Measurements from ENCODE around the gene NASP.
A peak's percentile ranks its signal among the peaks of the same experiment; 100 is the strongest.
"Not testable (repeated sequence)": the region's sequence is repeated elsewhere in the genome, so short reads cannot be mapped to it uniquely, and the experiment has no call there.

Gene NASP

DNA sequence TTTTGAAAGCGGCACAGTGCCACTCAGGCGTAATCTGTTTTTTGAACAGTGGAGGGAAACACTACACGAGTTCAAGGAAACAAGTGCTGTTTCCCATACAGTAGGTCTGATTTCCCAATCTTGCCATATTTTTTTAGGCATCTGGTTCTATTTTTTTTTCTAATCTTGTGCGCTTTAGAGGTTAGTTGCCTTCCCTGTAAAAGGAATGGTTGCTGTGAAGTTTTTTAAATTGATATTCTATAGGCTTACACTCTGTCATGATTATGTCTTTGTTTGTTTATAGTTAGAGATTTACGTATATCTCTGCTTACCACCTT, 1.2 kb downstream of the NASP start:
- Mint-ChIP-seq H3K27me3 (no peaks in the 10 kb centered on the region), H3K27ac (peak overlapping the region; percentile 100), H3K4me3 (peak overlapping the region; percentile 92 to 100), H3K9me3 (no peaks in the 10 kb centered on the region), H3K36me3 (peaks cover 0 to 16% of the 10 kb centered on the region in 2 donors), H3K4me1 (peaks cover 22 to 59% of the 10 kb centered on the region in 2 donors)
- DNase-seq (no peak), ATAC-seq (replicated peaks) (no peak)

DNA sequence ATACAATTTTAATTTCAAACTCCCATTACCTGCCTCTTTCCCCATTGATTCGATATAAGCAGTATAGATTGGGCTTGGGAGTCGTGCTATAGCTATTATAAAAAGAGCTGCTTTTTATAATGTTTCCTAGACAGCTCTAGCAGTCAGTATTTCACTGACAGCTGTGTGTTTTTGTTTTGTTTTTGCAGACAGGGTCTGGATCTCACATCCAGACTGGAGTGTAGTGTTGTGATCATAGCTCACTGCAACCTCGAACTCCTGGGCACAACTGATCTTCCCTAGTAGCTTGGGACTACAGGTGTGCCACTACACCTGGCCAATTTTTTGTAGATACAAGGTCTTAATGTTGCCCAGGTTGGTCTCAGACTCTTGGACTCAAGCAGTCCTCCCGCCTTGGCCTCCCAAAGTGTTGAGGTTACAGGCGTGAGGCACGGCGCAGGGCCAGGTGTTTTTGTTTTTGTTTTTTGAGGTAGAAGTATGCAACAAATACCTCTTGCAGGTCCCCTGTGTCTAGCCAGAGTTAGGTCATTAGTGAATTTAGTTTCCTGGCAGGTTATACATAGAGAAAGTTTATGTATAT, 1.7 kb downstream of the NASP start:
- Mint-ChIP-seq H3K27me3 (no peaks in the 10 kb centered on the region), H3K36me3 (peaks cover 0 to 16% of the 10 kb centered on the region in 2 donors), H3K27ac (peak overlapping the region; percentile 100), H3K4me3 (peak overlapping the region; percentile 92 to 100), H3K9me3 (no peaks in the 10 kb centered on the region), H3K4me1 (peaks cover 22 to 60% of the 10 kb centered on the region in 2 donors)
- ATAC-seq (replicated peaks) (no peak), DNase-seq (no peak)

DNA sequence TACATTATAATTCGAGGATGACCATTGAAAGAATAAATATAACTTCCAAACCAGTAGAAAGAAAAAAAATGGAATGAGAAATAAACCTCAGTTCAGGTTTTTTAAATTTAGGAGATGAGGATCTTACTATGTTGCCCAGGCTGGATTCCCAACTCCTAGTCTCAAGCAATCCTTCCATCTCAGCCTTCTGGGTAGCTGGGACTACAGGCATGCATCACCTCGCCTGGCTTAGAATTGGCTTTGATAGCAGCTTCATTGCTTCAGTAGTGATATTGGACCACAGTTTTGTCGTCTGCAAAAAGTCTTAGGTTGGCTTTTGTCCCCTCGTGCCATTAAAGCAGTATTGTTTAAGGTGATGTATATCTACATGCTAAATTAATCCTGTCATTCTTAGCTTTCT, 2.9 kb downstream of the NASP start:
- Mint-ChIP-seq H3K27ac (peak overlapping the region; percentile 100), H3K9me3 (no peaks in the 10 kb centered on the region), H3K4me3 (peak overlapping the region; percentile 92 to 100), H3K4me1 (peaks cover 25 to 64% of the 10 kb centered on the region in 2 donors), H3K27me3 (no peaks in the 10 kb centered on the region), H3K36me3 (peaks cover 0 to 21% of the 10 kb centered on the region in 2 donors)
- ATAC-seq (replicated peaks): no peak
- DNase-seq: no peak

DNA sequence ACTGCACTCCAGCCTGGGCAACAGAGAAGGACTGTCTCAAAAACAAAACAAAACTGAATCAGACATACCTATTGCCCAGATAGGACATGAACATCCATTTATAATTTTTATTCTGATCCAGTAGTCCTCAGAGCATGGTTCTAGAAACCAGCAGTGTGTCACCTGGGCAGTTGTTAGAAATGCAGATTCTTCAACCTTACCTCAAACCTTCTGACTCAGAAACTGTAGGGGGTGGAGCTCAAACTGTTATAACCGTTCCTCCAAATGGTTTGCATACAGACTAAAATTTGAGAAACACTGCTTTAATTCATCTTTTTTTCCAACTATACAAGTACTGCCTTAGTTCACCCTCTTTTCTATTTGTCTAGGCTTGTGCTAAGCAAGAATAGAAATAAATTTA, 6.0 kb downstream of the NASP start:
- no peaks in the 10 kb centered on the region for H3K9me3 Mint-ChIP-seq
- DNase-seq: no peak
- H3K27ac Mint-ChIP-seq: no peak overlapping the region
- no peak overlapping the region for H3K4me3 Mint-ChIP-seq
- peaks cover 3 to 20% of the 10 kb centered on the region in 2 donors for H3K36me3 Mint-ChIP-seq
- no peaks in the 10 kb centered on the region for H3K27me3 Mint-ChIP-seq
- H3K4me1 Mint-ChIP-seq: peaks cover 17 to 52% of the 10 kb centered on the region in 2 donors
- no peak for ATAC-seq (replicated peaks)

- no peak overlapping the region for H3K27ac Mint-ChIP-seq
- H3K4me1 Mint-ChIP-seq: peaks cover 14 to 29% of the 10 kb centered on the region in 2 donors
- ATAC-seq (replicated peaks) (no peak), DNase-seq (no peak)
- no peak overlapping the region for H3K4me3 Mint-ChIP-seq
- peaks cover 18 to 36% of the 10 kb centered on the region in 2 donors for H3K36me3 Mint-ChIP-seq
- H3K27me3 Mint-ChIP-seq: no peaks in the 10 kb centered on the region
- H3K9me3 Mint-ChIP-seq: no peaks in the 10 kb centered on the region
Observed at GRCh38 chr1:45594412-45594811, 10.6 kb downstream of the NASP start.

- Mint-ChIP-seq H3K4me1 (peaks cover 12 to 24% of the 10 kb centered on the region in 2 donors), H3K36me3 (peaks cover 21 to 45% of the 10 kb centered on the region in 2 donors)
- H3K9me3 Mint-ChIP-seq; H3K27me3 Mint-ChIP-seq; H3K27ac Mint-ChIP-seq; H3K4me3 Mint-ChIP-seq; DNase-seq; ATAC-seq (replicated peaks): not testable (repeated sequence)
Observed at GRCh38 chr1:45596765-45597164, 12.9 kb downstream of the NASP start.

DNA sequence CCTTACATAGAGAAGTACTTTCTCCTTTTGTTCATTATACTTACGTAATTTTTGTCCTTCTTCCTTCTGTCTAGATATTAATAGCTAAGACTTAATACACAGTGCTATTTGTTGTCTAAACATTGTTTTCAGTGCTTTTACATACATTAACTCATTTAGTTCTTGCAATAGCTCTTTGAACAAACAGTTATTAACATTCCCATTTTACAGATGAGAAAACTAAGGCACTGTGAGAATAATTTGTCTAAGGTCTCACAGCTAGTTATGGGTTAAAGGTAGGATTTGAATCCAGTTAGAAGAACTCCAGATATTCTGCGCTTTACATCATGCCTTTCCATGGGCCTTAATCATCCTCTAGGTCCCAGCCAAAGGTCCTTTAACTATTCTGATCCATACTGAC, 20.4 kb downstream of the NASP start:
- ATAC-seq (replicated peaks) (no peak), DNase-seq (no peak)
- Mint-ChIP-seq H3K4me1 (peaks cover 19 to 43% of the 10 kb centered on the region in 2 donors), H3K36me3 (peaks cover 44 to 61% of the 10 kb centered on the region in 2 donors), H3K9me3 (no peaks in the 10 kb centered on the region), H3K4me3 (no peak overlapping the region), H3K27ac (no peak overlapping the region), H3K27me3 (no peaks in the 10 kb centered on the region)

DNA sequence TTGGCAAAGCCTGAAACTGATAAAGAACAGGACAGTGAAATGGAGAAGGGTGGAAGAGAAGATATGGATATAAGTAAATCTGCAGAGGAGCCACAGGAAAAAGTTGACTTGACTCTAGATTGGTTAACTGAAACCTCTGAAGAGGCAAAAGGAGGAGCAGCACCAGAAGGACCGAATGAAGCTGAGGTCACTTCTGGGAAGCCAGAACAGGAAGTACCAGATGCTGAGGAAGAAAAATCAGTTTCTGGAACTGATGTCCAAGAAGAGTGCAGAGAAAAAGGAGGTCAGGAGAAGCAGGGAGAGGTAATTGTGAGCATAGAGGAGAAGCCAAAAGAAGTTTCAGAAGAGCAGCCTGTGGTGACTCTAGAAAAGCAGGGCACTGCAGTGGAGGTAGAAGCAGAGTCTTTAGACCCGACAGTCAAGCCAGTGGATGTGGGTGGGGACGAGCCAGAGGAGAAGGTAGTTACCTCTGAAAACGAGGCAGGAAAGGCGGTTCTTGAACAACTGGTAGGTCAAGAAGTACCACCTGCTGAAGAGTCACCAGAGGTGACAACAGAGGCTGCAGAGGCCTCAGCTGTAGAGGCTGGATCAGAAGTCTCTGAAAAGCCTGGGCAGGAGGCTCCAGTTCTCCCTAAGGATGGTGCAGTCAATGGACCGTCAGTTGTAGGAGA, 23.7 kb downstream of the NASP start:
- Mint-ChIP-seq H3K27me3 (no peaks in the 10 kb centered on the region), H3K27ac (peak overlapping the region; percentile 44), H3K4me3 (peak overlapping the region in 1 of 2 donors; percentile 2), H3K4me1 (peaks cover 21 to 45% of the 10 kb centered on the region in 2 donors), H3K36me3 (peaks cover 51 to 65% of the 10 kb centered on the region in 2 donors), H3K9me3 (no peaks in the 10 kb centered on the region)
- ATAC-seq (replicated peaks) (no peak), DNase-seq (no peak)

GRCh38 chr1:45608175-45609156, 24.6 kb downstream of the NASP start:
- peaks cover 21 to 45% of the 10 kb centered on the region in 2 donors for H3K4me1 Mint-ChIP-seq
- H3K36me3 Mint-ChIP-seq: peaks cover 49 to 66% of the 10 kb centered on the region in 2 donors
- no peak overlapping the region for H3K4me3 Mint-ChIP-seq
- H3K27me3 Mint-ChIP-seq: no peaks in the 10 kb centered on the region
- no peaks in the 10 kb centered on the region for H3K9me3 Mint-ChIP-seq
- ATAC-seq (replicated peaks) (peak; percentile 50 to 59), DNase-seq (no peak)
- peak overlapping the region; percentile 14 for H3K27ac Mint-ChIP-seq

GRCh38 chr1:45610589-45611226, 26.9 kb downstream of the NASP start:
- DNase-seq (no peak), ATAC-seq (replicated peaks) (no peak)
- H3K36me3 Mint-ChIP-seq: peaks cover 57 to 77% of the 10 kb centered on the region in 2 donors
- H3K4me3 Mint-ChIP-seq: no peak overlapping the region
- H3K27me3 Mint-ChIP-seq: no peaks in the 10 kb centered on the region
- H3K4me1 Mint-ChIP-seq: peaks cover 27 to 56% of the 10 kb centered on the region in 2 donors
- no peaks in the 10 kb centered on the region for H3K9me3 Mint-ChIP-seq
- H3K27ac Mint-ChIP-seq: no peak overlapping the region

DNA sequence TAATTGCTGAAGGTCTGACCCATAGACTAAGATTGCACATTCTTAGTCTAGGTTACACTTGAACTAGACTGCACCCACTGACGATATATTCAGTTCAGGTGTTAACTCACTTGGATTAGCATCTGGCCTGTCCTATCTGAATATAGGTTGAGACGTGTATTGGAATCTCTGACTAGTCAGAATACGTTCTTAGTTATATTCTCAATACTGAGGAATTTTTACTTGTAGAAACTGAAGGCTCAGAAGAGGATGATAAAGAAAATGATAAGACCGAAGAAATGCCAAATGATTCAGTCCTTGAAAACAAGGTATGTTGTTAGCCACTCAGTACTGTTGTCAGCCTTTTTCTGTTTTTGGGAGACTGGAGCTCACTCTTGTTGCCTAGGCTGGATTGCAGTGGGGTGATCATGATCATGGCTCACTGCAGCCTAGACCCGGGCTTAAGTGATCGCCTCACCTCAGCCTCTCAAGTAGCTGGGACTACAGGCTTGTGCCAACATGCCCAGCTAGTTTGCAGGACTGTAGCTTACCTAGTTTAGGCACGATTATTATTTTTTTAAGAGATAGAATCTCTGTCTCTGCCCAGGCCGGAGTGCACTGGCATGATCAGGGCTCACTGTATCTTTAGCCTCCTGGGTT, 29.2 kb downstream of the NASP start:
- H3K4me1 Mint-ChIP-seq: peaks cover 21 to 46% of the 10 kb centered on the region in 2 donors
- H3K4me3 Mint-ChIP-seq: no peak overlapping the region
- H3K27me3 Mint-ChIP-seq: no peaks in the 10 kb centered on the region
- no peak overlapping the region for H3K27ac Mint-ChIP-seq
- no peaks in the 10 kb centered on the region for H3K9me3 Mint-ChIP-seq
- no peak for ATAC-seq (replicated peaks)
- H3K36me3 Mint-ChIP-seq: peaks cover 57 to 75% of the 10 kb centered on the region in 2 donors
- no peak for DNase-seq

- DNase-seq (no peak), ATAC-seq (replicated peaks) (peak; percentile 69 to 85)
- H3K36me3 Mint-ChIP-seq: peaks cover 50 to 66% of the 10 kb centered on the region in 2 donors
- no peak overlapping the region for H3K27ac Mint-ChIP-seq
- no peaks in the 10 kb centered on the region for H3K9me3 Mint-ChIP-seq
- H3K4me3 Mint-ChIP-seq: no peak overlapping the region
- H3K27me3 Mint-ChIP-seq: no peaks in the 10 kb centered on the region
- H3K4me1 Mint-ChIP-seq: peaks cover 14 to 24% of the 10 kb centered on the region in 2 donors
Observed at GRCh38 chr1:45615885-45616284, 32.0 kb downstream of the NASP start.

DNA sequence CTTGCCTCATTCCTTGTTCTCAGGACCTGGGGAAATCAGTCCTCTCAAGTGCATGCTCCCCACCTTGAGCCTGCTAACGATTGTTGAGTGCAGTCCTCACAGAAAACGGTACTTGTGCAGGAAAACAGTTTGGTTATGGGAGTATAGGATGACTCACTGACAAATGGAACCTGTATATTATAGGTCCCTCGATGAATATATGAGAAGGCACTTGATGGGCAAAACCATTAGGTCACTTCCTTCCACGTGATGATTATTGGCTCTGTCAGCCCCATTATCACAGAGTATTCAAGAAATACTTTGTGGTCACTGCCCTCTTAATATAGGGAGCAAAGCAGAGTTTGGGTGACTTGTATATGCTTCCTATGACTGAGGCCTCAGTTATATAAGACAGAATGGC, 33.8 kb downstream of the NASP start:
- Mint-ChIP-seq H3K9me3 (no peaks in the 10 kb centered on the region), H3K27me3 (no peaks in the 10 kb centered on the region), H3K27ac (no peak overlapping the region), H3K36me3 (peaks cover 48 to 66% of the 10 kb centered on the region in 2 donors), H3K4me1 (peaks cover 17 to 35% of the 10 kb centered on the region in 2 donors), H3K4me3 (no peak overlapping the region)
- ATAC-seq (replicated peaks) (no peak), DNase-seq (no peak)
